ENCODE data around the gene SETDB2. TPM values are rescaled to one million over a fixed set of nuclear protein-coding genes. Genes with fewer than 3 reads are reported as not detected.

SETDB2 gene
- total RNA-seq, 1 experiment from 2014 or later = 5.2 TPM

- ChIA-PET POLR2A (interaction anchor here (0.7 kb wide), 1 partner anchor 13 kb away, joined by 3 read pairs; no protein-coding TSS in a partner anchor), CTCF (no interaction called here), RAD21 (ENCODE audit: low non-redundant PET in 1 of 2, low total read pairs in 2 of 2, uncharacterized antibody in 2 of 2, unreplicated experiment in 2 of 2) (no interaction called here)
- H3K36me3 ChIP-seq (ENCODE audit: control insufficient read depth in 1 of 2, insufficient read depth in 2 of 2, low read length in 2 of 2) = no peaks in the 10 kb centered on the region
- H4K20me1 ChIP-seq (ENCODE audit: insufficient read depth) = no peaks in the 10 kb centered on the region
- no peak for DNase-seq (ENCODE audit: low read depth, low spot score)
- intact Hi-C loops (cut with micrococcal nuclease) = no loop called here
- H3K4me1 ChIP-seq (ENCODE audit: control insufficient read depth in 1 of 2, insufficient read depth in 2 of 2, low read length in 2 of 2) = peaks cover 0 to 6% of the 10 kb centered on the region in 2 experiments; a peak in 1 of 4 replicates
- no peak overlapping the region for H3K9ac ChIP-seq (ENCODE audit: low read length)
- H3K4me3 ChIP-seq (replicated peaks in 1 of 2; ENCODE audit: low read depth in 1 of 2, low read length in 2 of 2) = no peak overlapping the region
- H3K9me2 ChIP-seq (ENCODE audit: insufficient read depth) = no peaks in the 10 kb centered on the region
- H3K27me3 ChIP-seq (ENCODE audit: insufficient read depth, low read length) = no peaks in the 10 kb centered on the region
- H3K27ac ChIP-seq (ENCODE audit: low read depth, low read length) = no peak overlapping the region
- no peaks in the 10 kb centered on the region for H3K79me2 ChIP-seq (ENCODE audit: insufficient read depth, low read length)
- H3K4me2 ChIP-seq (ENCODE audit: low read length) = no peak overlapping the region
- H2AFZ ChIP-seq (ENCODE audit: low read depth, low read length, poor library complexity, severe bottlenecking) = no peak overlapping the region
- H3K9me3 ChIP-seq (ENCODE audit: control insufficient read depth in 1 of 2, insufficient read depth in 1 of 2, low read depth in 1 of 2, low read length in 2 of 2) = no peaks in the 10 kb centered on the region
- no peak for ATAC-seq
- TF ChIP-seq, protein P1, sequence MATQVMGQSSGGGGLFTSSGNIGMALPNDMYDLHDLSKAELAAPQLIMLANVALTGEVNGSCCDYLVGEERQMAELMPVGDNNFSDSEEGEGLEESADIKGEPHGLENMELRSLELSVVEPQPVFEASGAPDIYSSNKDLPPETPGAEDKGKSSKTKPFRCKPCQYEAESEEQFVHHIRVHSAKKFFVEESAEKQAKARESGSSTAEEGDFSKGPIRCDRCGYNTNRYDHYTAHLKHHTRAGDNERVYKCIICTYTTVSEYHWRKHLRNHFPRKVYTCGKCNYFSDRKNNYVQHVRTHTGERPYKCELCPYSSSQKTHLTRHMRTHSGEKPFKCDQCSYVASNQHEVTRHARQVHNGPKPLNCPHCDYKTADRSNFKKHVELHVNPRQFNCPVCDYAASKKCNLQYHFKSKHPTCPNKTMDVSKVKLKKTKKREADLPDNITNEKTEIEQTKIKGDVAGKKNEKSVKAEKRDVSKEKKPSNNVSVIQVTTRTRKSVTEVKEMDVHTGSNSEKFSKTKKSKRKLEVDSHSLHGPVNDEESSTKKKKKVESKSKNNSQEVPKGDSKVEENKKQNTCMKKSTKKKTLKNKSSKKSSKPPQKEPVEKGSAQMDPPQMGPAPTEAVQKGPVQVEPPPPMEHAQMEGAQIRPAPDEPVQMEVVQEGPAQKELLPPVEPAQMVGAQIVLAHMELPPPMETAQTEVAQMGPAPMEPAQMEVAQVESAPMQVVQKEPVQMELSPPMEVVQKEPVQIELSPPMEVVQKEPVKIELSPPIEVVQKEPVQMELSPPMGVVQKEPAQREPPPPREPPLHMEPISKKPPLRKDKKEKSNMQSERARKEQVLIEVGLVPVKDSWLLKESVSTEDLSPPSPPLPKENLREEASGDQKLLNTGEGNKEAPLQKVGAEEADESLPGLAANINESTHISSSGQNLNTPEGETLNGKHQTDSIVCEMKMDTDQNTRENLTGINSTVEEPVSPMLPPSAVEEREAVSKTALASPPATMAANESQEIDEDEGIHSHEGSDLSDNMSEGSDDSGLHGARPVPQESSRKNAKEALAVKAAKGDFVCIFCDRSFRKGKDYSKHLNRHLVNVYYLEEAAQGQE (IDR thresholded peaks at IDR 0.05; ENCODE audit: low read depth) = no peak
- TF ChIP-seq JUND (IDR thresholded peaks at IDR 0.05) (no peak), POLR2A (IDR thresholded peaks at IDR 0.05; ENCODE audit: borderline replicate concordance, extremely low read depth, insufficient read depth, insufficient read length) (no peak), EGR1 (IDR thresholded peaks at IDR 0.05; ENCODE audit: low read depth) (no peak), SP1 (IDR thresholded peaks at IDR 0.05; ENCODE audit: low read depth) (no peak), POLR2AphosphoS5 (IDR thresholded peaks at IDR 0.05; ENCODE audit: low read depth, low read length) (no peak), FOSL1 (IDR thresholded peaks at IDR 0.05; ENCODE audit: low read depth) (no peak), CBX3 (IDR thresholded peaks at IDR 0.05; ENCODE audit: low read depth) (no peak), SIN3A (IDR thresholded peaks at IDR 0.05; ENCODE audit: low read depth) (no peak)
- BruUV-seq (replicated peaks) = no TSS peak
These were observed 56.0 kb downstream of the SETDB2 start for GRCh38 chr13:49499889-49500660.
